ENCODE results near the gene CPED1.
"Not testable (repeated sequence)": the region's sequence is repeated elsewhere in the genome, so short reads cannot be mapped to it uniquely, and the experiment has no call there.

Gene CPED1

GRCh38 chr7:120981888-120982615, 6.5 kb upstream of the CPED1 start:
- peak; percentile 67 for DNase-seq (ENCODE audit: low spot score)

DNA sequence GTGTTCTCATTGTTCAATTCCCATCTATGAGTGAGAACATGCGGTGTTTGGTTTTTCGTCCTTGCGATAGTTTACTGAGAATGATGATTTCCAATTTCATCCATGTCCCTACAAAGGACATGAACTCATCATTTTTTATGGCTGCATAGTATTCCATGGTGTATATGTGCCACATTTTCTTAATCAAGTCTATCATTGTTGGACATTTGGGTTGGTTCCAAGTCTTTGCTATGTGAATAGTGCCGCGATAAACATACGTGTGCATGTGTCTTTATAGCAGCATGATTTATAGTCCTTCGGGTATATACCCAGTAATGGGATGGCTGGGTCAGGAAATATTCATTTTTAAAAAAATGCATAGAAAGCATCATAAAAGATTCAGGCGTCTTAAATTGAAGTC, 4.9 kb upstream of the CPED1 start:
- not testable (repeated sequence) for DNase-seq (ENCODE audit: low spot score)

DNA sequence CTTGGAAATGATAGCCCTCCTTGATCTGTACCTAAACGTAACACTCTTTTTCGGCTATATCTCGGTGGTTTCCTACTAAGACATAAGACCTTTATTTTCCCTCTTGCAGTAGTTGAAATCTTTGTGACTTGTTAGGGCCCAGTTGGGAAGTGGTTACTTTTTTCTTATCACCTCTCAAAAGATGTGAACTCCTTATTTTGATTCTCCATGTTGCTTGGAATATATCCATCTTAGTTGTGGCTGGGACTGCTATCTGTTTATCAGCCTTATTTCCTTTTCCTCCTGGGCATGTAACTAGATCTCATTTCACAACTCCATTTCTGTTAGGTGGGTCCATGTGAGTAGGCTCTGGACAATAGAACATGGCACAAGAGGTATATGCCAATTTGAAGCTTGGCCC, 4.1 kb upstream of the CPED1 start:
- no peak for DNase-seq (ENCODE audit: low spot score)

- DNase-seq (ENCODE audit: low spot score), result no peak
These were observed 3.3 kb upstream of the CPED1 start for GRCh38 chr7:120985130-120985758.

GRCh38 chr7:120985839-120986238, 2.7 kb upstream of the CPED1 start:
- DNase-seq (ENCODE audit: low spot score), result no peak

DNA sequence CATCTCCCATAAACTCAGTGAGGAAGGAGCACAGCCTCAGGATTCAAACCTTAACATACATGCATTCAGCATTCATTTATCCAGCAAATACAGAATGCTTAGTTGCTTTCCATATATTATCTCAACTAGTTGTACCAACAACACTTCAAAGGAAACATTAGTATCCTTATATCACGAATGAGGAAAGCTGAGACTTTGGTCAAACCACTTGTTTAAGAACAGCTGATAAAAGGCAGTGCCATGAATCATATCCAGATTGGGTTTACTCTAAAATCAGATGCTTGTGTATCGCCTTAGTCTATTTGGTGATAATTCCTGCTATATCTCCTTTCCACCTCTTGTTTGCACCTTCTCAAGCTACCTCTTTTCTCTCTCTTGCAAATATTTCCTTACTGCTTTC, 1.9 kb upstream of the CPED1 start:
- no peak for DNase-seq (ENCODE audit: low spot score)

DNA sequence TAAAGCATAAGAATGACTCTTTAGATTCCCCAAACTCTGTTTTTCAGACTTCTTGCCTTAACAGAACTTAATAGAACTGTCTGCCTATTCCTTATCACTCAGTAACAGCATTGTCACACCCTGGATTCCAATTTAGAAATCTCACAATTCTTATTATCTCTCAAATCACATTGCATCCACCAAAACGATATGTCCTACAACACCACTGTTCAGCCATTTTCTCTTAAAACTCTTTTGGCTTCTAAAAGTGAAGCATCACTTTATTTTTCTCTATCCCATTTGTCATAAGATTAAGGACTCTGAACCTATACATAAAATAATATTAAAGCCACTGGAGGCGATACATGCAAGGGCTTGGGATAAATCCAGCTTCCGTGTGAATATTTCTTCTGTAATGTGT, 1.2 kb upstream of the CPED1 start:
- no peak for DNase-seq (ENCODE audit: low spot score)

GRCh38 chr7:120987683-120988590, 574 bp upstream of the CPED1 start:
- peak; percentile 90 for DNase-seq (ENCODE audit: low spot score)

DNA sequence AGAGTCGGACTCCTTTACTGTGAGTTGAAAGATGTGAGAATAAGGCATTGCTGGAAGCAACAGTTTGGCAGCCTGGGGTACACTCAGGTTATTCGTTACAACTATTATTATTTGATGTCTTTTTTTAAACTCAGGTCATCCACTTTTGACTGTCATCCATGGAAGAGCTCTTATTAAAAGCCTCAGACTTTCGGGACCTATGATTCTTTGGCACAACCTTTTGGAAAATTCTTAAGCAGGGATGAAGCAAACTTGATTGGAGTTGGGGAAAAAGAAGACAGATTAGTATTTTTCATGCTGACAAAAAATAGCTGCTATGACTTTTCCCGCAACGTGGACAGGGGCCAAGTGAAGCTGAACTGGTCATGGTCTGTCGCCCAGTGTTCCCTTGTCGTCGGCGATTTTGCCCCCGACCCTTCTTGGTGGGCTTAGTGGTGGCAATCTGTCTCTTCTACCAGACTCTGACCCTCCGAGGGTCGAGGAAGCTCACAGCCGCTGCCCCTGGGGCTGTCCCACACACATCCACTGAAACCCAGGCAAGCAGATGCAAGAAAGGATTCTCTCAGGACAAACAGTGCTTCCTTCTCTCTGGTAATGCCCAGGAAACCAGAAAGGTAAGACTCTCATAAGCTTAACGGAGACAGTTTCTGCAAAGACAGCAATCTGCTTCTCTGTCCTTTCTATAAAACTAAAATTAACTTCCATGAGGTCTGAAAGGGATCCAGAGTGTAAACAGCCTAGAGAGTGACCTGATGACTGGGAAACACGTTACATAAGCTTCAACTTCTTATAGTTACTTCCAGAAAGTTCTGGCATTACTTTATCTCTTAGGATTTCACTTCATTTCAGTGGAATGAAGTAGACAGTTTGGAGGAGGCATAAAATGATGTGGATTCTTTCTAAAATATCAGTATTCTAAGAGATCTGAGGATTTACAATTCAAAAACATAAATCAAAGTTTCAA, 1.0 kb downstream of the CPED1 start:
- DNase-seq (ENCODE audit: low spot score), result no peak

- no peak for DNase-seq (ENCODE audit: low spot score)
These were observed 2.1 kb downstream of the CPED1 start for GRCh38 chr7:120990468-120991118.

- no peak for DNase-seq (ENCODE audit: low spot score)
These were observed 2.6 kb downstream of the CPED1 start for GRCh38 chr7:120991161-120991560.

DNA sequence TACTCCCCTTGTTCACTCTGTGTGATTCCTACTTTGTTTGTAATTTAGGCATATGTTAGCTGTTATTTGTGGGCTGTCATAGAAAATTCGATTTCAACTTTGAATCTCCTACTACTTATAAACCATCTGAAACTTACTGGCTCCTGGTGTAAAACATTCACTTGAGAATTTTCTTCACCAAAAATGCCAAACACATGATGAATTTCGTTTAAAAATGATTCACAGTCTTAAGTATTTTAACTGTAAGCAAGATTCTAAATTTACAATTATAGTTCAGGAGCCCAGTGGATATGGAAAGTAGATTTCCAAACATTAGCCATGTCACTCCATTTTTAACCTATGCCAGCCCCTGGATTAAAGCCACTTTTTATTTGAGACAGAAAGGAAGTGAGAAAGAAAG, 3.1 kb downstream of the CPED1 start:
- DNase-seq (ENCODE audit: low spot score), result no peak

DNA sequence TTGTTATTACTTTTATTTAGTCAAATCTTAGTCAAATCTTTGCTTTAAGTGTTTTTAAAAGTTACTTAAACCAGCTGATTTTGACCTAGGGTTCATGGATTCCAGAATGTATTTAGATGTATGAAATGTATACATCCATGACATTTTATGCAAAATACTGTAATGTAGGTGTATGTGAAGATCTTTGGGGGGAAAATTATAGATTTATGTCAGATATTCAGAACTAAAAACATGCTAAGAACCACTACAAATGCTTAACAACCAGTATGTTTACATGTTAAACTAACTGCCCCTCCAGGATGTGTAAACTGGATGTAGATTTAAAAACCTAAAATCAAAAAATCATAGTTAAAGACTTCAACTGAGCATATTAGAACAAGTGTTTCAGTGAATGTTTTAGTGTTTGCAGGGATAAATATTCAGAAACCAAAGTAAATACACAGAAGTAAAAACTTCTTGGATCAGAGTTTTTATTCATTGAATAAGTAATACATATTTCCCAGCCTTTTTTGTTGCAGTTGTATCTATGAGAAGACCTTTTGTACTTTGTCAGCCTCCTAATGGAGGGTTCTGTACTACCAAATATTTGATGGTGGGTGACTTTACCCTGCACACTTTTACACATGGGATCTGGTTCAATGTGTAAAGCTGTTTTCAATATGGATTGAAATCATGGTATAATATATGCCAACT, 3.9 kb downstream of the CPED1 start:
- no peak for DNase-seq (ENCODE audit: low spot score)

DNA sequence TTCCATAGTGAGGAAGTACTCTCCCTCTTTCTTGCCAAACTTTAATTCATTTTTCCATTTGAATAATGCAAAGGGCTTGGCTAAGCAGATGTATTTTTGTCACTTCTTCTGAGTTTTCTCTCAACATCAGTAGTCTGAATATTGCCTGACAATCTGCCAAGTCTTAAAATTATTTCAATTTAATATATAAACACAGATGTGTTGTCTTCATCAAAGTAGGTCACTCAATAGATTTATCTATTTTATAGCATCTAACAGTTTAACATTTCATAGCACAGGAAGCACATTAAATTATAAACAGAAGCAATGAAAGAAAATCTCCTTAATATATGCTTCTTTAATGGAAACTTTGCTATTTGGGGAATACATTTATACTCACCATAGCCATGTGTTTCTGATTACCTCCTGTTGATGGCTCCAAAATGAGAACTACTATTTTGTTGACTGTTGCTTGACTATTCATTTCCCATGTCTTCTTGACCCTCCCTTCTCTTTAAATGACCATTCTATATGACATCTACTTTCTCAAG, 4.5 kb downstream of the CPED1 start:
- DNase-seq (ENCODE audit: low spot score), result no peak

- no peak for DNase-seq (ENCODE audit: low spot score)
These were observed 5.2 kb downstream of the CPED1 start for GRCh38 chr7:120993553-120994191.

- no peak for DNase-seq (ENCODE audit: low spot score)
These were observed 6.2 kb downstream of the CPED1 start for GRCh38 chr7:120994512-120995410.

GRCh38 chr7:120995654-120996053, 7.1 kb downstream of the CPED1 start:
- DNase-seq (ENCODE audit: low spot score), result no peak

GRCh38 chr7:120996333-120996987, 7.9 kb downstream of the CPED1 start:
- DNase-seq (ENCODE audit: low spot score), result no peak

All from RKO (cell line).